ENCODE results near the gene CRADD. TPM values are rescaled to one million over a fixed set of nuclear protein-coding genes. Genes with fewer than 3 reads are reported as not detected.

The CRADD gene
- total and polyA plus RNA-seq, 2 donors (not counting 3 experiments of a cell fraction or from before 2014, with no cell fraction given), result 11.7 to 14.5 TPM

DNA sequence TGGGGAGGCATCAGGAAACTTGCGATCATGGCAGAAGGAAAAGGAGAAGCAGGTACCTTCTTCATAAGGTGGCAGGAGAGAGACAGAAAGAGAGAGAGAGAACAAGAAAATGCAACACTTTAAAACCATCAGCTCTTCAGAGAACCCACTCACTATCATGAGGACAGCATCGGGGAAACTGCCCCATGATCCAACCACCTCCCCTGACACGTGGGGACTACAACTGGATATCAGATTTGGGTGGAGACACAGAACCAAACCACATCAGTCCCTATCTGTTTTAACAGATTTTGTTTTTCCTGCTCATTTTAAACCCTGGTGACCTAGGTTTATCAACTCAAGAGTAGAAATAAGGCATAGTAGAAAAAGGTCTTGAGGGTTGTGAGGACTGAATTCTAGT is 261.1 kb downstream of the CRADD start:
- no peak overlapping the region for H2AFZ ChIP-seq (ENCODE audit: low read depth, low read length)
- BruUV-seq (replicated peaks), result no TSS peak
- dilution Hi-C loops (cut with MboI; ENCODE audit: extremely low pct_ligation_motif_present, low sequenced_read_pairs), result no loop called here
- TF ChIP-seq EZH2 (IDR thresholded peaks at IDR 0.05; ENCODE audit: borderline replicate concordance, low read depth, low read length, severe bottlenecking) (no peak), FOS (IDR thresholded peaks at IDR 0.05; ENCODE audit: borderline replicate concordance, insufficient read depth, low read length) (no peak), POLR2AphosphoS5 (IDR thresholded peaks at IDR 0.05; ENCODE audit: insufficient read depth, low read depth, low read length) (no peak), GATA2 (IDR thresholded peaks at IDR 0.05; ENCODE audit: insufficient read depth, insufficient read length, low read depth, low read length) (no peak), POLR2A (IDR thresholded peaks at IDR 0.05; ENCODE audit: low read depth, low read length) (no peak), MYC (IDR thresholded peaks at IDR 0.05; ENCODE audit: low read depth, low read length) (no peak), JUN (IDR thresholded peaks at IDR 0.05; ENCODE audit: borderline replicate concordance, insufficient read depth, insufficient read length, low read depth) (no peak)
- TF ChIP-seq, protein P1, sequence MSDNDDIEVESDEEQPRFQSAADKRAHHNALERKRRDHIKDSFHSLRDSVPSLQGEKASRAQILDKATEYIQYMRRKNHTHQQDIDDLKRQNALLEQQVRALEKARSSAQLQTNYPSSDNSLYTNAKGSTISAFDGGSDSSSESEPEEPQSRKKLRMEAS (IDR thresholded peaks at IDR 0.05; ENCODE audit: insufficient read depth, insufficient read length), result no peak
- TF ChIP-seq, protein P2, sequence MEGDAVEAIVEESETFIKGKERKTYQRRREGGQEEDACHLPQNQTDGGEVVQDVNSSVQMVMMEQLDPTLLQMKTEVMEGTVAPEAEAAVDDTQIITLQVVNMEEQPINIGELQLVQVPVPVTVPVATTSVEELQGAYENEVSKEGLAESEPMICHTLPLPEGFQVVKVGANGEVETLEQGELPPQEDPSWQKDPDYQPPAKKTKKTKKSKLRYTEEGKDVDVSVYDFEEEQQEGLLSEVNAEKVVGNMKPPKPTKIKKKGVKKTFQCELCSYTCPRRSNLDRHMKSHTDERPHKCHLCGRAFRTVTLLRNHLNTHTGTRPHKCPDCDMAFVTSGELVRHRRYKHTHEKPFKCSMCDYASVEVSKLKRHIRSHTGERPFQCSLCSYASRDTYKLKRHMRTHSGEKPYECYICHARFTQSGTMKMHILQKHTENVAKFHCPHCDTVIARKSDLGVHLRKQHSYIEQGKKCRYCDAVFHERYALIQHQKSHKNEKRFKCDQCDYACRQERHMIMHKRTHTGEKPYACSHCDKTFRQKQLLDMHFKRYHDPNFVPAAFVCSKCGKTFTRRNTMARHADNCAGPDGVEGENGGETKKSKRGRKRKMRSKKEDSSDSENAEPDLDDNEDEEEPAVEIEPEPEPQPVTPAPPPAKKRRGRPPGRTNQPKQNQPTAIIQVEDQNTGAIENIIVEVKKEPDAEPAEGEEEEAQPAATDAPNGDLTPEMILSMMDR (IDR thresholded peaks at IDR 0.05; ENCODE audit: extremely low read depth in 1 of 2, insufficient read depth in 1 of 2, low read depth in 1 of 2, low read length in 2 of 2), result no peak
- peaks cover 0 to 2% of the 10 kb centered on the region in 2 experiments for H3K27me3 ChIP-seq (ENCODE audit: control insufficient read depth in 2 of 2, insufficient read depth in 2 of 2, low read length in 2 of 2)
- no peaks in the 10 kb centered on the region for H4K20me1 ChIP-seq (replicated peaks; ENCODE audit: control insufficient read depth, extremely low read depth, insufficient read depth, low read length)
- no peaks in the 10 kb centered on the region for H3K4me1 ChIP-seq (ENCODE audit: control insufficient read depth, extremely low read depth, insufficient read depth, low read length)
- intact Hi-C loops (cut with micrococcal nuclease), result no loop called here
- no peak overlapping the region for H3K27ac ChIP-seq (ENCODE audit: insufficient read depth, low read depth, low read length)
- POLR2A ChIA-PET, result no interaction called here
- CTCF ChIA-PET, result no interaction called here
- no peak overlapping the region for H3K4me2 ChIP-seq (ENCODE audit: insufficient read depth, low read length)
- no peak overlapping the region for H3K9ac ChIP-seq (replicated peaks; ENCODE audit: extremely low read depth, insufficient read depth, low read length)
- H3K9me1 ChIP-seq (replicated peaks; ENCODE audit: control insufficient read depth, extremely low read depth, insufficient read depth, low read length), result no peaks in the 10 kb centered on the region
- FAIRE-seq (no peak), DNase-seq (ENCODE audit: low read depth, low spot score) (no peak)
- H3K9me3 ChIP-seq (replicated peaks; ENCODE audit: control insufficient read depth, insufficient read depth, low read length), result no peaks in the 10 kb centered on the region
- no peaks in the 10 kb centered on the region for H3K79me2 ChIP-seq (ENCODE audit: control insufficient read depth, insufficient read depth, low read length)
- no peaks in the 10 kb centered on the region for H3K36me3 ChIP-seq (ENCODE audit: control insufficient read depth in 2 of 2, extremely low read depth in 1 of 2, insufficient read depth in 2 of 2, low read length in 2 of 2)
- no peak overlapping the region for H3K4me3 ChIP-seq (replicated peaks in 1 of 3; ENCODE audit: insufficient read depth in 1 of 3, low read depth in 1 of 3, low read length in 3 of 3)
